ENCODE measurements around the gene PLB1. TPM values are rescaled to one million over a fixed set of nuclear protein-coding genes. Genes with fewer than 3 reads are reported as not detected.
A peak's percentile ranks its signal among the peaks of the same experiment; 100 is the strongest.

Gene PLB1
- total and polyA plus RNA-seq, 12 donors, result 1.0 to 51.1 (median 8.3) TPM

DNA sequence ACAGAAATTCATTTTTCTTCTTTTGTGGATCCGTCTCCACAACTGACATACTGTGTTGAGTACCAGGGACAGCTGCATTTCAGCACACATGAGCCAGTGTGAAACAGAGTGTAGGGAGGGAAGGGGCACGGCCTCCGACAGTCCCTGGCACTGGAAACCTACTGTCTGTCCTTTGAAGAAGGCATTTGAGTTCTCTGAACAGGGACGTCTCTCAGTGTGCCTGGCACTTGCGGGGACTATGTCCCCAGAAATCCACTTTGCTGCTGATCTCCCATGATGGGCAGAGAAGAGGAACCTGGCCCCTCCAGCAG, 48.1 kb downstream of the PLB1 start:
- no peaks in the 10 kb centered on the region for H3K36me3 ChIP-seq (replicated peaks in 1 of 2)
- peaks cover 21 to 27% of the 10 kb centered on the region in 2 donors for H3K4me1 ChIP-seq (replicated peaks in 1 of 2)
- H3K27me3 ChIP-seq, result no peaks in the 10 kb centered on the region
- H3K4me3 ChIP-seq, result no peak overlapping the region
- no peak for DNase-seq
- intact Hi-C loops (cut with DNase I), result no loop called here
- 82 to 90% (median 88%) methylated on average over 4 to 5 of the region's 5 CpGs for WGBS, 4 donors
- H3K27ac ChIP-seq, result peak overlapping the region; percentile 45 to 88 (median 83)
- TF ChIP-seq, protein P1, sequence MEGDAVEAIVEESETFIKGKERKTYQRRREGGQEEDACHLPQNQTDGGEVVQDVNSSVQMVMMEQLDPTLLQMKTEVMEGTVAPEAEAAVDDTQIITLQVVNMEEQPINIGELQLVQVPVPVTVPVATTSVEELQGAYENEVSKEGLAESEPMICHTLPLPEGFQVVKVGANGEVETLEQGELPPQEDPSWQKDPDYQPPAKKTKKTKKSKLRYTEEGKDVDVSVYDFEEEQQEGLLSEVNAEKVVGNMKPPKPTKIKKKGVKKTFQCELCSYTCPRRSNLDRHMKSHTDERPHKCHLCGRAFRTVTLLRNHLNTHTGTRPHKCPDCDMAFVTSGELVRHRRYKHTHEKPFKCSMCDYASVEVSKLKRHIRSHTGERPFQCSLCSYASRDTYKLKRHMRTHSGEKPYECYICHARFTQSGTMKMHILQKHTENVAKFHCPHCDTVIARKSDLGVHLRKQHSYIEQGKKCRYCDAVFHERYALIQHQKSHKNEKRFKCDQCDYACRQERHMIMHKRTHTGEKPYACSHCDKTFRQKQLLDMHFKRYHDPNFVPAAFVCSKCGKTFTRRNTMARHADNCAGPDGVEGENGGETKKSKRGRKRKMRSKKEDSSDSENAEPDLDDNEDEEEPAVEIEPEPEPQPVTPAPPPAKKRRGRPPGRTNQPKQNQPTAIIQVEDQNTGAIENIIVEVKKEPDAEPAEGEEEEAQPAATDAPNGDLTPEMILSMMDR (IDR thresholded peaks at IDR 0.05), result no peak
- no peak for TF ChIP-seq POLR2A (IDR thresholded peaks at IDR 0.05)
- H3K9me3 ChIP-seq (replicated peaks in 1 of 3), result no peaks in the 10 kb centered on the region

DNA sequence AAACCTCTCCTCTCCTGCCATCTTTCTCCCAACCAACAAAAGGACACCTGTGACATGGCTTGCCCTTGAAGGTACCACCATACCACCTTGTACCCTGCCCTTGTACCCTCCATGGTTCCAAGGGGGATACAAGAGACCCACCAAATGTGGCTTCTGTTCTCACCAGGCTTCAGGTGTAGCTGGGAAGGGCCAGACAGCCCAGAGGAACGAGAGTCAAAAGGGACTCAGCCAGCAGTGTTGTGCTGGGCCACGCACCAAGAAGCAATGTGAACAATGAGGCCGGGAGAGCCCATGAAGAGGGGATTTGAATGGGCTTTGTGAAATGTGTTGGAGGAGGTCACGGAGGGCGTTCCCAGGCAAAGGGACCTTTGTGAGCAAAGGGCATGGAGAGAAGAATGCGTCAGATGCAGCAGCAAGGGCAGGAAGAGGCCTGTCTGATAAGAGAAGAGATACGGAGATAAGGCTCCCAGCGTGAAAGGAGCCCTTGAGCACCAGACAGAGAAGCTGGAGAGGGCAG, 48.6 kb downstream of the PLB1 start:
- peak overlapping the region; percentile 45 to 88 (median 83) for H3K27ac ChIP-seq
- no peaks in the 10 kb centered on the region for H3K27me3 ChIP-seq
- WGBS, 4 donors, result 27 to 34% (median 32%) methylated on average over 8 of the region's 8 CpGs
- H3K4me1 ChIP-seq (replicated peaks in 1 of 2), result peaks cover 21 to 27% of the 10 kb centered on the region in 2 donors
- no peaks in the 10 kb centered on the region for H3K9me3 ChIP-seq (replicated peaks in 1 of 3)
- no peak overlapping the region for H3K4me3 ChIP-seq
- intact Hi-C loops (cut with DNase I), result no loop called here
- no peaks in the 10 kb centered on the region for H3K36me3 ChIP-seq (replicated peaks in 1 of 2)
- peak in 1 of 2 donors; percentile 27 for TF ChIP-seq POLR2A (IDR thresholded peaks at IDR 0.05)
- TF ChIP-seq, protein P1 (IDR thresholded peaks at IDR 0.05), result no peak
- peak; percentile 44 to 93 (median 79) for DNase-seq

GRCh38 chr2:28544922-28545589, 49.2 kb downstream of the PLB1 start:
- intact Hi-C loops (cut with DNase I), result no loop called here
- 49 to 71% (median 63%) methylated on average over 12 to 18 of the region's 18 CpGs for WGBS, 4 donors
- no peaks in the 10 kb centered on the region for H3K9me3 ChIP-seq (replicated peaks in 1 of 3)

DNA sequence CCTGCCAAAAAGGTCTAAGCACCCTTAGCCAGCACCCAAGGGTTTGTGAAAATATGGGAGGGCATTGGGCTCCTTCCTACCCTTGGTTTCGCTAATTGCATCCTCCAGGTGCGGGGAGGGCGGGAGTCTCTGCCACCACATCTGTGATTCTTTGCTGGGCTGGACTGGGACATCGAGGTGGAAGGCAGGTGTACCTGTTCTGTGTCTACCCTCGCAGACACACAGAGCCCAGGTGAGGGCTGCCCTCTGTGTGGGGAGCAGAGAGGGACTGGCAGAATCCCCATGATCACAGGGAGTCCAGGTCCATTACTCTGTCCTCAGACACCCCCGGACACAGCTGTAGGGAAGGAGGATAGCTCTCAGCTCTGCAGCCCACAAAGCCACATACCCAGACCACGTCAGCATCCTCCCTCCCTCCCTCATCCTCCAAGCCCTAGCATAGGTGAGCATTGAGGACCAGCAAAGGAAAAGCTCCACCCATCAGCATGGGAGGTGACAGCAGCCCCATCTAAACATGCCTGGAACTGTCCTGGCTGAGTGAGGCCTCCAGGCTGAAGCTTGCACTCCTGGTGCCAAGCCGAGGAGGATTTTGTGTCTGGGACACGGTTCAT, 49.8 kb downstream of the PLB1 start:
- no peak overlapping the region for H3K4me3 ChIP-seq
- no peaks in the 10 kb centered on the region for H3K27me3 ChIP-seq
- no peaks in the 10 kb centered on the region for H3K9me3 ChIP-seq (replicated peaks in 1 of 3)
- TF ChIP-seq POLR2A (IDR thresholded peaks at IDR 0.05), result no peak
- TF ChIP-seq, protein P1 (IDR thresholded peaks at IDR 0.05), result no peak
- H3K4me1 ChIP-seq (replicated peaks in 1 of 2), result peaks cover 21 to 27% of the 10 kb centered on the region in 2 donors
- no peak for DNase-seq
- peak overlapping the region in 3 of 5 donors; percentile 37 to 84 (median 83) for H3K27ac ChIP-seq
- 86 to 93% (median 92%) methylated on average over 6 to 9 of the region's 9 CpGs for WGBS, 4 donors
- H3K36me3 ChIP-seq (replicated peaks in 1 of 2), result no peaks in the 10 kb centered on the region
- intact Hi-C loops (cut with DNase I), result no loop called here

More at GRCh38 chr2:28544922-28545589, 49.2 kb downstream of the PLB1 start:
- Histone ChIP-seq H3K27me3 (no peaks in the 10 kb centered on the region), H3K4me3 (no peak overlapping the region), H3K36me3 (replicated peaks in 1 of 2) (no peaks in the 10 kb centered on the region), H3K4me1 (replicated peaks in 1 of 2) (peaks cover 21 to 27% of the 10 kb centered on the region in 2 donors), H3K27ac (peak overlapping the region; percentile 5 to 84 (median 57))
- TF ChIP-seq, protein P1 (IDR thresholded peaks at IDR 0.05), result no peak
- no peak for TF ChIP-seq POLR2A (IDR thresholded peaks at IDR 0.05)
- DNase-seq, result peak; percentile 49 to 90 (median 69)

Measured in adrenal gland (tissue), 12 donors.